NB4 (cell line): ENCODE results near the gene LAMB3.

Source experiments
- MYC ChIP-seq: IDR thresholded peaks from 2 replicates; pipeline ENCODE4 v1.6.1; 2011; ENCODE audit warnings: low read depth, low read length
- POLR2A ChIP-seq: IDR thresholded peaks from 2 replicates; pipeline ENCODE4 v1.6.1; 2011; ENCODE audit warnings: mild to moderate bottlenecking; ENCODE audit not compliant: insufficient read length; ENCODE audit errors: extremely low read depth
- TF ChIP-seq, protein P1 (sequence below): IDR thresholded peaks from one replicate; pipeline ENCODE4 v1.5.1; 2012; ENCODE audit warnings: low read depth, low read length
- TF ChIP-seq, protein P2 (sequence below): IDR thresholded peaks from 2 replicates; pipeline ENCODE4 v1.6.1; 2011; ENCODE audit warnings: low read depth, low read length

DNA sequence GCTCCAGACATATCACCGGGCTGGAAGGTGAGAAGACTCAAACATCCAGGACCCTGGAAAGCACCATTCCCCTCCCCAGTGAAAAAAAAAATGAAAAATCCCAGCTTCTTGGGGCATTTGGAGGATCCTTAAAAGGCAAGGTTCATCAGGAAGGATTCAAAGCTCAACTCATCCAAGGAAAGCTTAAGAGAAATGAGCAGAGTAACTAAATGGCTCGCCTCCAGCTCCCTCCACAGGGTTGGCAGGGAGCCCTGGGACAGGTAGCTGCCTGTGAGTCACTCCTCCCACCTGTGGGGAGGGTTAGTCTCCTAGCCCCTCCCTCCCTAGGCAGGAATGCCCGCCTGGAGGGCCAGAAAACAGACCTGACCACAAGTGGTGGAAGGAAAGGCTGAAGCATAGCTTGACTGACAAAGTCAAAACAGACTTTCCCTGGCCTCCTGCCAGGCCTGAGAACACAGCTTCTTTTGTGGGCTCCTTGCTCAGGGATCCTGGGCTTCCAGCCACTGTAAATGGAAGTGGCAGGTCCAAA is 712 bp upstream of the LAMB3 start:
- TF ChIP-seq, protein P1, sequence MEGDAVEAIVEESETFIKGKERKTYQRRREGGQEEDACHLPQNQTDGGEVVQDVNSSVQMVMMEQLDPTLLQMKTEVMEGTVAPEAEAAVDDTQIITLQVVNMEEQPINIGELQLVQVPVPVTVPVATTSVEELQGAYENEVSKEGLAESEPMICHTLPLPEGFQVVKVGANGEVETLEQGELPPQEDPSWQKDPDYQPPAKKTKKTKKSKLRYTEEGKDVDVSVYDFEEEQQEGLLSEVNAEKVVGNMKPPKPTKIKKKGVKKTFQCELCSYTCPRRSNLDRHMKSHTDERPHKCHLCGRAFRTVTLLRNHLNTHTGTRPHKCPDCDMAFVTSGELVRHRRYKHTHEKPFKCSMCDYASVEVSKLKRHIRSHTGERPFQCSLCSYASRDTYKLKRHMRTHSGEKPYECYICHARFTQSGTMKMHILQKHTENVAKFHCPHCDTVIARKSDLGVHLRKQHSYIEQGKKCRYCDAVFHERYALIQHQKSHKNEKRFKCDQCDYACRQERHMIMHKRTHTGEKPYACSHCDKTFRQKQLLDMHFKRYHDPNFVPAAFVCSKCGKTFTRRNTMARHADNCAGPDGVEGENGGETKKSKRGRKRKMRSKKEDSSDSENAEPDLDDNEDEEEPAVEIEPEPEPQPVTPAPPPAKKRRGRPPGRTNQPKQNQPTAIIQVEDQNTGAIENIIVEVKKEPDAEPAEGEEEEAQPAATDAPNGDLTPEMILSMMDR = no peak
- no peak for TF ChIP-seq MYC
- no peak for TF ChIP-seq POLR2A
- TF ChIP-seq, protein P2, sequence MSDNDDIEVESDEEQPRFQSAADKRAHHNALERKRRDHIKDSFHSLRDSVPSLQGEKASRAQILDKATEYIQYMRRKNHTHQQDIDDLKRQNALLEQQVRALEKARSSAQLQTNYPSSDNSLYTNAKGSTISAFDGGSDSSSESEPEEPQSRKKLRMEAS = no peak
